Small intestine (tissue), 7 donors: Measurements from ENCODE around the gene KLK13. TPM values are rescaled to one million over a fixed set of nuclear protein-coding genes. Genes with fewer than 3 reads are reported as not detected.

ENCODE experiments used
- DNase-seq, 2 donors: peaks; one replicate each; pipeline versions ENCODE4 v3.0.0 to v3.0.0-alpha.2; 2013
- FAIRE-seq: peaks from 2 replicates; lab custom pipeline; 2012; peaks lifted over from hg19 to GRCh38; lab: Jason Lieb, UNC
- H3K27ac ChIP-seq, 3 donors: one replicate each; pipeline ENCODE4 v1.5.1; 2013; ENCODE audit warnings: low read length in 2 of 3, mild to moderate bottlenecking in 2 of 3, control low read depth in 1 of 3, inconsistent platforms in 1 of 3, low read depth in 1 of 3, moderate library complexity in 1 of 3
- H3K27me3 ChIP-seq, 3 donors: one replicate each; pipeline ENCODE4 v1.6.1; 2013; ENCODE audit warnings: low read length in 3 of 3, inconsistent platforms in 1 of 3; ENCODE audit not compliant: control insufficient read depth in 3 of 3, insufficient read depth in 3 of 3
- H3K36me3 ChIP-seq, 3 donors: one replicate each; pipeline ENCODE4 v1.6.1; 2013; ENCODE audit warnings: low read length in 3 of 3, inconsistent platforms in 1 of 3, low read depth in 1 of 3, mild to moderate bottlenecking in 1 of 3, moderate library complexity in 1 of 3; ENCODE audit not compliant: control insufficient read depth in 3 of 3, insufficient read depth in 2 of 3
- H3K4me1 ChIP-seq, 3 donors: one replicate each; pipeline ENCODE4 v1.6.1; 2013; ENCODE audit warnings: low read length in 2 of 3, inconsistent platforms in 1 of 3, low read depth in 1 of 3, mild to moderate bottlenecking in 1 of 3, moderate library complexity in 1 of 3; ENCODE audit not compliant: control insufficient read depth in 3 of 3, insufficient read depth in 2 of 3
- H3K4me3 ChIP-seq, 3 donors: one replicate each; pipeline ENCODE4 v1.5.1; 2013; ENCODE audit warnings: low read length in 3 of 3, control low read depth in 1 of 3, inconsistent platforms in 1 of 3, low read depth in 1 of 3, mild to moderate bottlenecking in 1 of 3, moderate library complexity in 1 of 3
- H3K9me3 ChIP-seq, 2 donors: one replicate each; pipeline ENCODE4 v1.6.1; 2013; ENCODE audit warnings: low read depth in 1 of 2, low read length in 1 of 2; ENCODE audit not compliant: control insufficient read depth in 2 of 2, insufficient read depth in 1 of 2
- WGBS, 3 donors: extraction: QIAGEN DNeasy Blood & Tissue Kit; methylation state at CpG; one replicate each; pipeline ENCODE4 v1.1.7; 2013; 5-methylcytosine and 5-hydroxymethylcytosine counted together
- polyA plus RNA-seq, 4 donors: library from polyadenylated mRNA; stranded (reverse) in 3 of 4; unstranded in 1 of 4; fragments of 200-250 nt in 3 of 4; fragments of 120-200 nt in 1 of 4; gene quantifications; one replicate each; pipeline versions ENCODE4 v1.2.1 to v1.2.3, GENCODE V29; 2013
- donor health status: healthy with polysubstance abuse.
- donor health status: control.
- donor health status: control.
- donor health status: Bipolar disorder and iron deficiency.
- donor health status: healthy.

Gene KLK13
- polyA plus RNA-seq, 4 donors: 0.13 to 5.9 (median 2.5) TPM

DNA sequence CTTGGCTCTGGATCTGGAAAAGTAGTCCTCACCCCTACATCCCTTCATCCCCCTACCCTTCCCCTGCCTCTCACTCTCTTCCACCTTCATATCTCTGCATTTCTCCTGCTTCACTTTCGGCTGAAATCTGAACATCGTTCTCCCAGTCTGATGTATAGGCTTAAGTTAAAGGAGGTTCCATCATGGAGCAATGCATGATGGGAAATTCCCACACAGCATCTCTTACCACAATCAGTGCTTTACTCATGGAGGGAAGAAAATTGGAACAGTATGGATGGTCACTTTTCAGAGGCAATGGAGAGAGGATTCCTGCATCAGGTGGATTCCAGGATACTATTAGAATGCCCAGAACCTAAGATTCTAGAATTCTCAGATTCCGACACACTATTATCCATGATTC is 57.4 kb downstream of the KLK13 start:
- DNase-seq (no peak), FAIRE-seq (no peak)

GRCh38 chr19:51006406-51006805 is 58.5 kb downstream of the KLK13 start:
- Histone ChIP-seq H3K9me3 (peaks cover 0 to 3% of the 10 kb centered on the region in 2 donors), H3K27me3 (peaks cover 0 to 8% (median 4%) of the 10 kb centered on the region in 3 donors), H3K4me1 (no peaks in the 10 kb centered on the region), H3K4me3 (no peak overlapping the region), H3K27ac (no peak overlapping the region), H3K36me3 (no peaks in the 10 kb centered on the region)
- DNase-seq: no peak
- WGBS, 3 donors: 54 to 66% (median 54%) methylated on average over 7 to 8 of the region's 8 CpGs
- FAIRE-seq: no peak

More for the DNA sequence above, 57.4 kb downstream of the KLK13 start:
- 84 to 95% (median 89%) methylated on average over 3 of the region's 3 CpGs for WGBS, 3 donors
- Histone ChIP-seq H3K4me3 (no peak overlapping the region), H3K36me3 (no peaks in the 10 kb centered on the region), H3K4me1 (no peaks in the 10 kb centered on the region), H3K27ac (no peak overlapping the region), H3K9me3 (peaks cover 0 to 3% of the 10 kb centered on the region in 2 donors), H3K27me3 (peaks cover 0 to 5% (median 1%) of the 10 kb centered on the region in 3 donors)

Other genes with a start within 250 kb of the KLK13 start
- 10 to 100 TPM; 12.5 to 48.9 (median 29.8) TPM for gene KLK1, start 241.3 kb downstream of the KLK13 start, polyA plus RNA-seq
- gene KLK15, start 231.5 kb downstream of the KLK13 start, polyA plus RNA-seq: under 1 TPM in 1 of 4 donors, not detected in 3; 0.24 TPM
- gene KLK3, start 210.2 kb downstream of the KLK13 start, polyA plus RNA-seq: 1 to 10 TPM in 2 of 4 donors, under 1 TPM in 2; 0.07 to 1.6 (median 0.69) TPM
- gene KLK2, start 191.7 kb downstream of the KLK13 start, polyA plus RNA-seq: under 1 TPM in 2 of 4 donors, not detected in 2; 0.03 to 0.12 TPM
- not detected for gene KLK4, start 153.7 kb downstream of the KLK13 start, polyA plus RNA-seq
- gene KLK5, start 112.1 kb downstream of the KLK13 start, polyA plus RNA-seq: under 1 TPM in 1 of 4 donors, not detected in 3; 0.10 TPM
- under 1 TPM in 2 of 4 donors, not detected in 2; 0.03 to 0.07 TPM for gene KLK6, start 95.5 kb downstream of the KLK13 start, polyA plus RNA-seq
- under 1 TPM in 1 of 4 donors, not detected in 3; 0.07 TPM for gene KLK7, start 81.2 kb downstream of the KLK13 start, polyA plus RNA-seq
- gene KLK8, start 63.5 kb downstream of the KLK13 start, polyA plus RNA-seq: under 1 TPM in 1 of 4 donors, not detected in 3; 0.12 TPM
- 1 to 10 TPM in 1 of 4 donors, under 1 TPM in 2, not detected in 1; 0.10 to 1.7 (median 0.81) TPM for gene KLK10, start 45.4 kb downstream of the KLK13 start, polyA plus RNA-seq
- 1 to 10 TPM in 2 of 4 donors, under 1 TPM in 2; 0.67 to 1.4 (median 0.90) TPM for gene KLK11, start 38.5 kb downstream of the KLK13 start, polyA plus RNA-seq
- gene KLK12, start 30.1 kb downstream of the KLK13 start, polyA plus RNA-seq: 10 to 100 TPM in 1 of 4 donors, 1 to 10 TPM in 2, not detected in 1; 1.4 to 10.6 (median 2.7) TPM
- under 1 TPM in 2 of 4 donors, not detected in 2; 0.07 to 0.22 TPM for gene KLK14, start 17.8 kb upstream of the KLK13 start, polyA plus RNA-seq
- gene CTU1, start 43.3 kb upstream of the KLK13 start, polyA plus RNA-seq: 1 to 10 TPM; 1.3 to 4.0 (median 2.3) TPM
- 1 to 10 TPM in 2 of 4 donors, under 1 TPM in 2; 0.81 to 3.4 (median 1.0) TPM for gene SIGLEC9, start 59.8 kb upstream of the KLK13 start, polyA plus RNA-seq
- gene SIGLEC7, start 77.2 kb upstream of the KLK13 start, polyA plus RNA-seq: 1 to 10 TPM in 3 of 4 donors, under 1 TPM in 1; 0.45 to 1.9 (median 1.3) TPM
- 1 to 10 TPM in 3 of 4 donors, under 1 TPM in 1; 0.67 to 5.2 (median 4.5) TPM for gene CD33, start 160.0 kb upstream of the KLK13 start, polyA plus RNA-seq
- gene SIGLECL1, start 186.0 kb upstream of the KLK13 start, polyA plus RNA-seq: not detected
- gene IGLON5, start 246.6 kb upstream of the KLK13 start, polyA plus RNA-seq: 1 to 10 TPM in 2 of 4 donors, not detected in 2; 1.1 to 1.3 TPM